B cell (primary cell): ENCODE data around the gene RNF17. TPM values are rescaled to one million over a fixed set of nuclear protein-coding genes. Genes with fewer than 3 reads are reported as not detected.

Experiments used
- ATAC-seq: fragments of 200-7000 bp; cut with Tn5 transposase; one replicate; pipeline ENCODE4 v1.10.0; 2021; ENCODE audit warnings: low read depth, mild to moderate bottlenecking, moderate number of reproducible peaks, moderate library complexity
- CTCF ChIA-PET: fragments of 350-600 bp; sonication (Branson Sonifier 250); formaldehyde crosslinking; loops from one replicate; lab custom pipeline; 2021; ENCODE audit warnings: antibody characterized with exemption, inconsistent platforms; lab: Charles Lee
- POLR2A ChIA-PET: fragments of 350-600 bp; sonication (Branson Sonifier 250); formaldehyde crosslinking; loops from one replicate; lab custom pipeline; 2021; ENCODE audit warnings: antibody characterized with exemption; lab: Charles Lee
- DNase-seq: peaks from one replicate; pipeline ENCODE4 v3.0.0; 2013
- H2AFZ ChIP-seq: 2 replicates; pipeline ENCODE4 v1.6.1; 2012; ENCODE audit warnings: mild to moderate bottlenecking, low read depth, low read length; ENCODE audit not compliant: insufficient read depth, poor library complexity, severe bottlenecking
- H3K27ac ChIP-seq, 2 donors: 1 replicate in 1 of 2; 2 replicates in 1 of 2; pipeline ENCODE4 v1.5.1; 2012 to 2013; ENCODE audit warnings: low read length in 2 of 2, mild to moderate bottlenecking in 2 of 2, moderate library complexity in 1 of 2
- H3K27me3 ChIP-seq, 4 experiments: fragments of 200-600 bp in 1 of 4; sonication (generic) in 1 of 4; replicated peaks in 1 of 4; 1 replicate in 2 of 4; 2 replicates in 2 of 4; pipeline versions ENCODE4 v1.6.1 to v1.7.0; 2013 to 2016; ENCODE audit warnings: low read length in 3 of 4, mild to moderate bottlenecking in 2 of 4, mixed read lengths in 1 of 4, moderate library complexity in 1 of 4; ENCODE audit not compliant: insufficient read depth in 4 of 4, control insufficient read depth in 3 of 4; ENCODE audit errors: control extremely low read depth in 1 of 4
- H3K36me3 ChIP-seq, 2 experiments: replicated peaks in 1 of 2; 1 replicate in 1 of 2; 2 replicates in 1 of 2; pipeline versions ENCODE4 v1.6.1 to v1.7.1; 2013; ENCODE audit warnings: low read length in 1 of 2; ENCODE audit not compliant: insufficient read depth in 2 of 2, control insufficient read depth in 1 of 2; ENCODE audit errors: control extremely low read depth in 1 of 2, extremely low read depth in 1 of 2
- H3K4me1 ChIP-seq, 2 donors: fragments of 200-600 bp in 1 of 2; sonication (generic) in 1 of 2; 1 replicate in 1 of 2; 2 replicates in 1 of 2; pipeline versions ENCODE4 v1.5.1 to v1.6.1; 2013 to 2017; ENCODE audit warnings: low read length in 2 of 2; ENCODE audit not compliant: control insufficient read depth in 2 of 2, insufficient read depth in 2 of 2
- H3K4me2 ChIP-seq: replicated peaks from 2 replicates; pipeline ENCODE3; 2012; ENCODE audit warnings: mild to moderate bottlenecking, low read depth, low read length; ENCODE audit not compliant: poor library complexity, severe bottlenecking
- H3K4me3 ChIP-seq, 5 experiments: fragments of 200-600 bp in 1 of 5; sonication (generic) in 1 of 5; 1 replicate in 3 of 5; 2 replicates in 2 of 5; pipeline versions ENCODE4 v1.5.1 to v1.7.0; 2011 to 2016; ENCODE audit warnings: low read length in 4 of 5, mild to moderate bottlenecking in 4 of 5, low read depth in 2 of 5, control low read depth in 1 of 5, moderate library complexity in 1 of 5; ENCODE audit not compliant: insufficient read depth in 1 of 5; ENCODE audit errors: control extremely low read depth in 1 of 5, extremely low read depth in 1 of 5
- H3K79me2 ChIP-seq: fragments of 200-600 bp; sonication (generic); one replicate; pipeline ENCODE4 v1.6.0; 2016; ENCODE audit warnings: low read length; ENCODE audit not compliant: control insufficient read depth, insufficient read depth
- H3K9ac ChIP-seq: fragments of 200-600 bp; sonication (generic); 2 replicates; pipeline ENCODE4 v1.6.1; 2017; ENCODE audit warnings: mild to moderate bottlenecking, low read length, moderate library complexity
- H3K9me3 ChIP-seq, 3 donors: one replicate each; pipeline versions ENCODE4 v1.6.1 to v1.7.1; 2013; ENCODE audit warnings: low read length in 2 of 3; ENCODE audit not compliant: control insufficient read depth in 2 of 3, insufficient read depth in 1 of 3; ENCODE audit errors: control extremely low read depth in 1 of 3
- H4K20me1 ChIP-seq: 2 replicates; pipeline ENCODE4 v1.6.0; 2012; ENCODE audit warnings: mild to moderate bottlenecking, low read length; ENCODE audit not compliant: insufficient read depth, control insufficient read depth, poor library complexity, severe bottlenecking
- H3K27ac Mint-ChIP-seq: one replicate; pipeline ENCODE4 v1.8.0; 2021; ENCODE audit warnings: mixed read lengths
- H3K27me3 Mint-ChIP-seq: one replicate; pipeline ENCODE4 v1.8.0; 2021; ENCODE audit warnings: mixed read lengths
- H3K4me1 Mint-ChIP-seq: one replicate; pipeline ENCODE4 v1.8.0; 2021; ENCODE audit warnings: mixed read lengths
- H3K4me3 Mint-ChIP-seq: one replicate; pipeline ENCODE4 v1.8.0; 2021; ENCODE audit warnings: mixed read lengths
- H3K9me3 Mint-ChIP-seq: one replicate; pipeline ENCODE4 v1.8.0; 2022; ENCODE audit warnings: mixed read lengths; ENCODE audit not compliant: insufficient read depth
- EZH2 ChIP-seq: IDR thresholded peaks from 2 replicates; pipeline ENCODE4 v1.6.1; 2012; ENCODE audit warnings: borderline replicate concordance, low read depth, mild to moderate bottlenecking, moderate library complexity, low read length; ENCODE audit not compliant: insufficient read depth, poor library complexity, severe bottlenecking
- WGBS: methylation state at CpG from one replicate; pipeline ENCODE4 v1.1.5; 2013; ENCODE audit warnings: missing lambda C conversion rate; ENCODE audit not compliant: insufficient coverage; 5-methylcytosine and 5-hydroxymethylcytosine counted together
- intact Hi-C: fragments of 100-400 bp; cut with micrococcal nuclease; formaldehyde crosslinking; loops from one replicate; pipeline ENCODE4 v1.10.0; 2022
- polyA plus RNA-seq: library from polyadenylated mRNA; depleted of rRNA; stranded (reverse); fragments of >200 nt; gene quantifications from 2 replicates; pipeline ENCODE4 v1.2.3, GENCODE V29; 2012
- total RNA-seq, 2 donors: library from RNA; stranded (reverse); fragments of 120-200 nt in 1 of 2; gene quantifications; 1 replicate in 1 of 2; 2 replicates in 1 of 2; pipeline versions ENCODE4 v1.2.3 to v1.2.4, GENCODE V29; 2013 to 2022
- TF ChIP-seq, protein P1 (sequence below): fragments of 200-600 bp; IDR thresholded peaks from one replicate; pipeline ENCODE4 v1.8.0; 2022; ENCODE audit warnings: antibody characterized with exemption, mild to moderate bottlenecking

Gene RNF17
- total and polyA plus RNA-seq, 2 donors (not counting 1 experiment from before 2014, with no cell fraction given): 0.12 TPM; not detected in 1

DNA sequence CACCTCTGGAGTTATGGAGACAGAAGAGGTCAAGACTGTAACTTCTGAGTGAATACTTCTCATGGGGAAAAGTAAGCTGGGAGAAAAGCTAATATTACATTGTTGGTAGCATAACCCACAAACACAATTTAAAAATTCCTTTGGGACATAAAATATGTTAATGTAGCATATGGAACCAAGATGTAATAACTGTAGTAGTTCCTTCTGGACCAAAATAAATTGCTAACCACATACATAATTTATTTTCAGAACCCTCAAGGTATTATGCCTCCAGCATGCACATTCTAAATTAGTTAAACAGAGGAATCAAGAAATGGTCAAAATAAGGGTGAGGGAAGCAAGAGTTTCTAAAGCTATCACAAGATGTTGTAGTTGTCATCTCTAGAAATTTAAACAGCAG, 4.8 kb upstream of the RNF17 start:
- Histone ChIP-seq H3K79me2 (no peaks in the 10 kb centered on the region), H2AFZ (no peak overlapping the region), H3K36me3 (no peaks in the 10 kb centered on the region), H3K4me2 (no peak overlapping the region), H3K4me1 (no peaks in the 10 kb centered on the region), H3K27me3 (peaks cover 0 to 7% (median 0%) of the 10 kb centered on the region in 4 experiments), H4K20me1 (no peaks in the 10 kb centered on the region), H3K4me3 (no peak overlapping the region), H3K27ac (no peak overlapping the region), H3K9me3 (peaks cover 0 to 7% (median 0%) of the 10 kb centered on the region in 3 donors), H3K9ac (no peak overlapping the region)
- TF ChIP-seq EZH2: no peak
- TF ChIP-seq, protein P1, sequence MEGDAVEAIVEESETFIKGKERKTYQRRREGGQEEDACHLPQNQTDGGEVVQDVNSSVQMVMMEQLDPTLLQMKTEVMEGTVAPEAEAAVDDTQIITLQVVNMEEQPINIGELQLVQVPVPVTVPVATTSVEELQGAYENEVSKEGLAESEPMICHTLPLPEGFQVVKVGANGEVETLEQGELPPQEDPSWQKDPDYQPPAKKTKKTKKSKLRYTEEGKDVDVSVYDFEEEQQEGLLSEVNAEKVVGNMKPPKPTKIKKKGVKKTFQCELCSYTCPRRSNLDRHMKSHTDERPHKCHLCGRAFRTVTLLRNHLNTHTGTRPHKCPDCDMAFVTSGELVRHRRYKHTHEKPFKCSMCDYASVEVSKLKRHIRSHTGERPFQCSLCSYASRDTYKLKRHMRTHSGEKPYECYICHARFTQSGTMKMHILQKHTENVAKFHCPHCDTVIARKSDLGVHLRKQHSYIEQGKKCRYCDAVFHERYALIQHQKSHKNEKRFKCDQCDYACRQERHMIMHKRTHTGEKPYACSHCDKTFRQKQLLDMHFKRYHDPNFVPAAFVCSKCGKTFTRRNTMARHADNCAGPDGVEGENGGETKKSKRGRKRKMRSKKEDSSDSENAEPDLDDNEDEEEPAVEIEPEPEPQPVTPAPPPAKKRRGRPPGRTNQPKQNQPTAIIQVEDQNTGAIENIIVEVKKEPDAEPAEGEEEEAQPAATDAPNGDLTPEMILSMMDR: no peak
- DNase-seq (no peak), ATAC-seq (no peak)
- intact Hi-C loops: no loop called here
- peaks cover 22% of the 10 kb centered on the region for H3K27me3 Mint-ChIP-seq
- no peaks in the 10 kb centered on the region for H3K9me3 Mint-ChIP-seq
- H3K27ac Mint-ChIP-seq: no peak overlapping the region
- no peak overlapping the region for H3K4me3 Mint-ChIP-seq
- POLR2A ChIA-PET: no interaction called here
- no peaks in the 10 kb centered on the region for H3K4me1 Mint-ChIP-seq
- CTCF ChIA-PET: no interaction called here

DNA sequence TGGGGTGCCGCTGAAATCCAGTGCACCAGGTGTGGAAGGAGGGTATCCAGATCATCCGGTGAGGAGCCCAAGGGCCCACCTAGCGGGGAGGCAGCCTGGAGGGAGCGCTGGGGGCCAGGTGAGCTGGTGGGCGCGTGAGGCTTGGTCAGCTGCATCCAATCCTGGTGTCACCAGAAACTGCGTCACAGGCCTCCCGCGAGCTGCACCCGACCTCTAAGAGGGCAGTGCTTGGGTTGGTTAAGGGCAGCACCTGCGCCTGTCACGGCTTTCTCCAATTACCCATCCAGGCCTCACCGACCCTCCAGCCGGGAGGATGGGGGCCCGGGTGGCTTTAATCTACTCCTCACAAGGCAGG, 284 bp downstream of the RNF17 start:
- H3K4me1 Mint-ChIP-seq: no peaks in the 10 kb centered on the region
- H3K27me3 ChIP-seq: no peaks in the 10 kb centered on the region
- no peaks in the 10 kb centered on the region for H3K9me3 Mint-ChIP-seq
- H3K27ac ChIP-seq: no peak overlapping the region
- no peak for DNase-seq
- no peak overlapping the region for H2AFZ ChIP-seq
- H4K20me1 ChIP-seq: no peaks in the 10 kb centered on the region
- CTCF ChIA-PET: no interaction called here
- ATAC-seq: no peak
- no peak overlapping the region for H3K4me3 Mint-ChIP-seq
- H3K4me3 ChIP-seq: no peak overlapping the region
- H3K27ac Mint-ChIP-seq: no peak overlapping the region
- H3K36me3 ChIP-seq: no peaks in the 10 kb centered on the region
- no peak overlapping the region for H3K4me2 ChIP-seq
- H3K79me2 ChIP-seq: no peaks in the 10 kb centered on the region
- no peak overlapping the region for H3K9ac ChIP-seq
- H3K4me1 ChIP-seq: no peaks in the 10 kb centered on the region
- peaks cover 0 to 9% (median 0%) of the 10 kb centered on the region in 3 donors for H3K9me3 ChIP-seq
- intact Hi-C loops: no loop called here
- POLR2A ChIA-PET: no interaction called here
- 98% methylated on average over 10 of the region's 15 CpGs for WGBS
- no peak for TF ChIP-seq EZH2
- TF ChIP-seq, protein P1: no peak
- H3K27me3 Mint-ChIP-seq: peaks cover 13% of the 10 kb centered on the region
